Heart right ventricle (tissue), 16 donors: ENCODE measurements around the gene TTC36. TPM values are rescaled to one million over a fixed set of nuclear protein-coding genes. Genes with fewer than 3 reads are reported as not detected.
"Not testable (repeated sequence)": the region's sequence is repeated elsewhere in the genome, so short reads cannot be mapped to it uniquely, and the experiment has no call there.

Experiments
- ATAC-seq, 8 donors: fragments of 200-7000 bp; cut with Tn5 transposase; one replicate each; pipeline ENCODE4 v1.9.1; 2020; ENCODE audit warnings: mild to moderate bottlenecking in 8 of 8, moderate library complexity in 8 of 8, moderate number of reproducible peaks in 1 of 8
- DNase-seq, 2 donors: peaks; one replicate each; pipeline ENCODE4 v3.0.0-alpha.2; 2020
- H3K27ac ChIP-seq, 10 donors: fragments of 200-600 bp; sonication (generic) in 2 of 10; one replicate each; pipeline versions ENCODE4 v1.5.0 to v1.8.0; 2020 to 2022; ENCODE audit warnings: mild to moderate bottlenecking in 3 of 10
- H3K27me3 ChIP-seq, 7 donors: fragments of 200-600 bp; one replicate each; pipeline ENCODE4 v1.8.0; 2021 to 2022; ENCODE audit warnings: mild to moderate bottlenecking in 2 of 7
- H3K36me3 ChIP-seq, 9 donors: fragments of 200-600 bp; sonication (generic) in 1 of 9; one replicate each; pipeline versions ENCODE4 v1.5.0 to v1.8.0; 2020 to 2022; ENCODE audit warnings: mild to moderate bottlenecking in 2 of 9
- H3K4me1 ChIP-seq, 9 donors: fragments of 200-600 bp; sonication (generic) in 1 of 9; one replicate each; pipeline versions ENCODE4 v1.5.0 to v1.8.0; 2020 to 2022; ENCODE audit warnings: mild to moderate bottlenecking in 4 of 9
- H3K4me3 ChIP-seq, 10 donors: fragments of 200-600 bp; sonication (generic) in 2 of 10; one replicate each; pipeline versions ENCODE4 v1.5.0 to v1.8.0; 2020 to 2022; ENCODE audit warnings: mild to moderate bottlenecking in 7 of 10, moderate library complexity in 2 of 10
- H3K9me3 ChIP-seq, 11 donors: fragments of 200-600 bp in 10 of 11; sonication (generic) in 2 of 11; one replicate each; pipeline versions ENCODE4 v1.5.0 to v1.8.0; 2013 to 2022; ENCODE audit warnings: mild to moderate bottlenecking in 2 of 11, control low read depth in 1 of 11, moderate library complexity in 1 of 11
- CTCF ChIP-seq, 9 donors: fragments of 200-600 bp; sonication (generic) in 2 of 9; IDR thresholded peaks; one replicate each; pipeline versions ENCODE4 v1.5.0 to v1.8.0; 2021 to 2022; ENCODE audit warnings: antibody characterized with exemption in 9 of 9, mild to moderate bottlenecking in 5 of 9, moderate library complexity in 1 of 9
- WGBS, 2 donors: extraction: QIAGEN DNeasy Blood & Tissue Kit; methylation state at CpG; one replicate each; pipeline ENCODE4 v1.1.7; 2013; ENCODE audit warnings: inconsistent platforms in 1 of 2; 5-methylcytosine and 5-hydroxymethylcytosine counted together
- intact Hi-C, 10 donors: fragments of 100-400 bp; cut with DNase I; formaldehyde crosslinking; loops; one replicate each; pipeline versions ENCODE4 v1.11.1 to v1.14.2; 2022
- long read RNA-seq, 3 donors: library from polyadenylated mRNA; unstranded; transcript quantifications; one replicate each; pipeline ENCODE4 v2.0.0, GENCODE V29; 2020 to 2021
- polyA plus RNA-seq, 2 donors: library from polyadenylated mRNA; stranded (reverse); fragments of 200-250 nt; gene quantifications; one replicate each; pipeline ENCODE4 v1.2.3, GENCODE V29; 2013
- total RNA-seq, 10 donors: library from RNA; stranded (reverse); fragmentation: NEBNext Ultra II Directional in 3 of 10; extraction: Animal tissue kit (Norgen Biotek cat#: 25700) in 3 of 10; gene quantifications; one replicate each; pipeline versions ENCODE4 v1.2.1 to v1.2.4, GENCODE V29; 2021 to 2023
- donor health status: Arrhythmogenic right ventricular cardiomyopathy.
- donor health status: ischemic (EF 13 %, LVEDD 7.1; RV severe dilation, severe dysfunction).
- donor health status: healthy with polysubstance abuse.
- donor health status: DM: no; HTN: yes; CAD: no.
- donor health status: DM: no; HTN: no; CAD: no.
- donor health status: ischemic (EF 25% LVEDD 6.9; RV normal size, moderate dysfunction).
- donor health status: ischemic (EF 25% LVEDD 5.7; RV mildly dilated, moderate dysfunction).
- donor health status: healthy.
- donor health status: DM: yes; HTN: yes; CAD: no.
- donor health status: Ischemic cardiomyopathy.
- donor health status: ischemic (EF 35%, LVEDD 5.7; RV mildly dilated, moderate dysfunction).
- donor health status: nonischemic (EF 11% LVEDD 7.7; RV severe dilation, severe dysfunction).
- donor health status: DM: yes; HTN: yes; CAD: no.
- donor health status: PGD.
- donor health status: ischemic (EF 29% LVEDD 5.4; RV normal size, mild dysfunction).
- donor health status: nonischemic (EF 23%, LVEDD 6.1; RV moderate dilation, normal function).

TTC36 gene
- total RNA-seq (1 to 10 TPM in 1 of 10 donors, under 1 TPM in 6, not detected in 3; 0.28 to 1.8 (median 0.49) TPM), polyA plus RNA-seq (under 1 TPM in 1 of 2 donors, not detected in 1; 0.16 TPM)
- long read RNA-seq, donor 1, result 0 reads
- long read RNA-seq, donor 2, result 0 reads
- long read RNA-seq, donor 3, result 0 reads

- Histone ChIP-seq H3K27ac (no peak within 1 kb of the TSS), H3K27me3 (peaks cover 0 to 14% (median 0%) of the 10 kb centered on the region in 7 donors), H3K4me3 (no peak within 1 kb of the TSS), H3K4me1 (peaks cover 4 to 30% (median 18%) of the 10 kb centered on the region in 9 donors), H3K36me3 (peaks cover 0 to 36% (median 16%) of the 10 kb centered on the region in 9 donors), H3K9me3 (no peaks in the 10 kb centered on the region)
- DNase-seq, result no peak
- no peak for TF ChIP-seq CTCF (IDR thresholded peaks at IDR 0.05)
- WGBS, 2 donors, result 66 to 73% methylated on average over 3 of the region's 3 CpGs
- intact Hi-C loops, result no loop called here
- no peak for ATAC-seq
Measured at GRCh38 chr11:118527109-118527508, at the start of gene TTC36. Gene TTC36, plus strand, starts transcription at chr11:118527474. Its CDS starts 21 bp downstream, at chr11:118527495.

- not testable (repeated sequence) for H3K27ac ChIP-seq, ATAC-seq, H3K9me3 ChIP-seq, DNase-seq, H3K4me3 ChIP-seq, H3K27me3 ChIP-seq, H3K4me1 ChIP-seq
- WGBS, 2 donors, result 94 to 99% methylated on average over 1 of the region's 1 CpG
- intact Hi-C loops, result loop anchor here in 5 of 10 donors (5.0 to 10.0 kb wide), 6 partner anchors 46 to 336 kb away; partner anchors contain the start of genes CD3E (in 1 of the 5) and KMT2A (in 1 of the 5)
- H3K36me3 ChIP-seq, result peaks cover 0 to 100% (median 84%) of the 10 kb centered on the region in 9 donors
Measured at GRCh38 chr11:118481238-118481637, 46.0 kb upstream of the TTC36 start.

- intact Hi-C loops, result loop anchor here in 5 of 10 donors (5.0 to 10.0 kb wide), 6 partner anchors 50 to 340 kb away; partner anchors contain the start of genes CD3E (in 1 of the 5) and KMT2A (in 1 of the 5)
- no peaks in the 10 kb centered on the region for H3K27me3 ChIP-seq
- 93 to 94% methylated on average over 3 of the region's 3 CpGs for WGBS, 2 donors
- H3K9me3 ChIP-seq, result no peaks in the 10 kb centered on the region
- no peak overlapping the region for H3K27ac ChIP-seq
- DNase-seq, result no peak
- TF ChIP-seq CTCF (IDR thresholded peaks at IDR 0.05), result no peak
- no peaks in the 10 kb centered on the region for H3K4me1 ChIP-seq
- H3K4me3 ChIP-seq, result no peak overlapping the region
- ATAC-seq, result no peak
- H3K36me3 ChIP-seq, result peaks cover 3 to 100% (median 76%) of the 10 kb centered on the region in 9 donors
Measured at GRCh38 chr11:118484405-118484804, 42.9 kb upstream of the TTC36 start.

- DNase-seq (no peak), ATAC-seq (no peak)
- Histone ChIP-seq H3K4me3 (no peak overlapping the region), H3K27me3 (no peaks in the 10 kb centered on the region), H3K36me3 (peaks cover 3 to 100% (median 73%) of the 10 kb centered on the region in 9 donors), H3K9me3 (no peaks in the 10 kb centered on the region), H3K4me1 (no peaks in the 10 kb centered on the region), H3K27ac (no peak overlapping the region)
- TF ChIP-seq CTCF (IDR thresholded peaks at IDR 0.05), result no peak
- intact Hi-C loops, result loop anchor here in 8 of 10 donors (5.0 to 10.0 kb wide), 10 partner anchors 48 to 340 kb away; partner anchors contain the start of genes ATP5MG (in 3 of the 8), KMT2A (in 2 of the 8) and CD3E (in 1 of the 8)
Measured at GRCh38 chr11:118485273-118485672, 42.0 kb upstream of the TTC36 start.
